K562 (cell line): ENCODE measurements around the gene SH3GLB2. TPM values are rescaled to one million over a fixed set of nuclear protein-coding genes. Genes with fewer than 3 reads are reported as not detected.
A peak's percentile ranks its signal among the peaks of the same experiment; 100 is the strongest.

Experiments
- ATAC-seq: fragments of 200-7000 bp; cut with Tn5 transposase; 3 replicates; pipeline ENCODE4 v1.9.1; 2020; ENCODE audit warnings: moderate library complexity
- BruUV-seq: library from RNA; stranded (reverse); fragments of 400-500 nt; replicated peaks from 2 replicates; lab custom pipeline; 2021; lab: Mats Ljungman, UMichigan
- CTCF ChIA-PET: fragments of 300-600 bp; formaldehyde crosslinking; extraction: SDS; loops from one replicate; lab custom pipeline; 2021; ENCODE audit warnings: low intra/inter-chr PET ratio; lab: Yijun Ruan, JAX
- POLR2A ChIA-PET: fragments of 300-600, 350-650 bp; sonication (Branson Sonifier 250); formaldehyde crosslinking; extraction: SDS; loops from one replicate; lab custom pipeline; 2021; ENCODE audit warnings: antibody characterized with exemption, inconsistent platforms; lab: Yijun Ruan, JAX
- DNase-seq, 4 experiments: peaks; one replicate each; pipeline versions ENCODE4 v3.0.0 to v3.0.0-alpha.2; 2011 to 2018; ENCODE audit warnings: low spot score in 3 of 4, mixed read lengths in 3 of 4; ENCODE audit errors: extremely low read depth in 1 of 4
- FAIRE-seq: peaks from 2 replicates; lab custom pipeline; 2011; peaks lifted over from hg19 to GRCh38; lab: Jason Lieb, UNC
- H2AFZ ChIP-seq: 2 replicates; pipeline ENCODE4 v1.6.0; 2011; ENCODE audit warnings: low read depth, low read length, control low read depth, inconsistent platforms
- H3K27ac ChIP-seq: fragments of 200-600 bp; 3 replicates; pipeline ENCODE4 v1.8.0; 2011; ENCODE audit warnings: low read depth, mild to moderate bottlenecking, control low read depth, inconsistent platforms, low read length, moderate library complexity, mixed read lengths; ENCODE audit errors: extremely low read depth
- H3K27me3 ChIP-seq, 2 experiments: fragments of 300-600 bp in 1 of 2; 2 replicates in 1 of 2; 3 replicates in 1 of 2; pipeline versions ENCODE4 v1.6.0 to v1.8.0; 2011; ENCODE audit warnings: inconsistent platforms in 2 of 2, low read length in 2 of 2, mild to moderate bottlenecking in 1 of 2, mixed read lengths in 1 of 2, moderate library complexity in 1 of 2; ENCODE audit not compliant: control insufficient read depth in 2 of 2, insufficient read depth in 2 of 2
- H3K36me3 ChIP-seq: fragments of 300-600 bp; 3 replicates; pipeline ENCODE4 v1.8.0; 2011; ENCODE audit warnings: mild to moderate bottlenecking, low read length, inconsistent platforms; ENCODE audit not compliant: control insufficient read depth, insufficient read depth
- H3K4me1 ChIP-seq, 2 experiments: fragments of 200-600 bp in 1 of 2; replicated peaks in 1 of 2; 2 replicates in 1 of 2; 3 replicates in 1 of 2; pipeline versions ENCODE4 v1.5.1 to v1.8.0; 2011; ENCODE audit warnings: inconsistent platforms in 2 of 2, low read length in 2 of 2, mild to moderate bottlenecking in 1 of 2, mixed read lengths in 1 of 2, moderate library complexity in 1 of 2; ENCODE audit not compliant: control insufficient read depth in 2 of 2, insufficient read depth in 2 of 2
- H3K4me2 ChIP-seq: 2 replicates; pipeline ENCODE4 v1.6.1; 2011; ENCODE audit warnings: low read length, control low read depth, inconsistent platforms, mixed read lengths; ENCODE audit not compliant: insufficient read depth
- H3K4me3 ChIP-seq: fragments of 200-600 bp; sonication (generic), shearing (Covaris generic); 2 replicates; pipeline ENCODE4 v1.5.1; 2016; ENCODE audit warnings: control low read depth, inconsistent platforms
- H3K79me2 ChIP-seq: fragments of 200-600 bp; 3 replicates; pipeline ENCODE4 v1.8.0; 2011; ENCODE audit warnings: low read length, inconsistent platforms; ENCODE audit not compliant: control insufficient read depth, insufficient read depth
- H3K9ac ChIP-seq, 2 experiments: 2 replicates each; pipeline versions ENCODE4 v1.6.0 to v1.6.1; 2011; ENCODE audit warnings: low read depth in 2 of 2, low read length in 2 of 2, control low read depth in 1 of 2, inconsistent platforms in 1 of 2, mild to moderate bottlenecking in 1 of 2, mixed read lengths in 1 of 2; ENCODE audit not compliant: insufficient read depth in 1 of 2
- H3K9me1 ChIP-seq: one replicate; pipeline ENCODE4 v1.6.0; 2011; ENCODE audit warnings: inconsistent platforms, mild to moderate bottlenecking, low read length, moderate library complexity; ENCODE audit not compliant: control insufficient read depth, insufficient read depth
- H3K9me3 ChIP-seq: replicated peaks from 2 replicates; pipeline ENCODE4 v1.5.1; 2011; ENCODE audit warnings: low read depth, low read length, inconsistent platforms; ENCODE audit not compliant: control insufficient read depth, insufficient read depth
- H4K20me1 ChIP-seq: replicated peaks from 2 replicates; pipeline ENCODE4 v1.6.1; 2011; ENCODE audit warnings: low read length, inconsistent platforms, mixed read lengths; ENCODE audit not compliant: control insufficient read depth, insufficient read depth
- CCAR2 ChIP-seq: fragments of 200-400 bp; formaldehyde crosslinking; IDR thresholded peaks from 2 replicates; pipeline ENCODE4 v1.6.1; 2017; ENCODE audit warnings: mild to moderate bottlenecking, low read depth, low read length
- E4F1 ChIP-seq: fragments of 250-450 bp; sonication (Bioruptor Pico); IDR thresholded peaks from 2 replicates; pipeline ENCODE4 v1.5.0; 2021; ENCODE audit warnings: mild to moderate bottlenecking, borderline replicate concordance
- ETV6 ChIP-seq, 3 experiments: fragments of 150-350 bp in 1 of 3; sonication (generic) in 1 of 3; formaldehyde crosslinking in 1 of 3; IDR thresholded peaks; 2 replicates each; pipeline versions ENCODE4 v1.6.1 to v1.8.0; 2014 to 2022; ENCODE audit warnings: borderline replicate concordance in 2 of 3, low read depth in 2 of 3, antibody characterized with exemption in 1 of 3, low read length in 1 of 3, mild to moderate bottlenecking in 1 of 3, missing genetic modification reagents in 1 of 3
- JUN ChIP-seq, 2 experiments: sonication (generic) in 1 of 2; formaldehyde crosslinking in 1 of 2; IDR thresholded peaks; 2 replicates each; pipeline versions ENCODE4 v1.6.1 to v1.8.0; 2012 to 2022; ENCODE audit warnings: borderline replicate concordance in 2 of 2, mild to moderate bottlenecking in 2 of 2, improper control_type of control experiment in 1 of 2, low read depth in 1 of 2, low read length in 1 of 2, missing genetic modification reagents in 1 of 2
- MTA1 ChIP-seq: fragments of 450-650 bp; IDR thresholded peaks from 2 replicates; pipeline ENCODE4 v1.6.1; 2017; ENCODE audit warnings: borderline replicate concordance
- POLR3G ChIP-seq: IDR thresholded peaks from 2 replicates; pipeline ENCODE4 v1.6.1; 2011; ENCODE audit not compliant: insufficient read length, insufficient replicate concordance; ENCODE audit errors: extremely low read depth
- PTRF ChIP-seq: fragments of 450-650 bp; IDR thresholded peaks from 2 replicates; pipeline ENCODE4 v1.6.1; 2016; ENCODE audit warnings: mild to moderate bottlenecking, missing genetic modification characterization, missing compliant biosample characterization
- TBP ChIP-seq: optimal IDR thresholded peaks from 2 replicates; pipeline ENCODE3; 2011; ENCODE audit warnings: low read depth, low read length, improper control_type of control experiment
- TGIF2 ChIP-seq: sonication (generic); formaldehyde crosslinking; IDR thresholded peaks from 2 replicates; pipeline ENCODE4 v1.8.1; 2022; ENCODE audit warnings: mild to moderate bottlenecking, missing genetic modification reagents, moderate library complexity
- UBTF ChIP-seq, 2 experiments: IDR thresholded peaks; 2 replicates each; pipeline ENCODE4 v1.6.1; 2012; ENCODE audit warnings: improper control_type of control experiment in 2 of 2, low read depth in 2 of 2, low read length in 2 of 2, borderline replicate concordance in 1 of 2
- ZNF76 ChIP-seq: fragments of 250-450 bp; sonication (Bioruptor Pico); IDR thresholded peaks from 2 replicates; pipeline ENCODE4 v1.4.0; 2020; ENCODE audit warnings: mild to moderate bottlenecking, moderate library complexity, borderline replicate concordance
- ZNF766 ChIP-seq: fragments of 200-800 bp; sonication (Bioruptor generic); conservative IDR thresholded peaks from 2 replicates; pipeline ENCODE4 v1.6.1; 2016; ENCODE audit warnings: missing genetic modification characterization, missing compliant biosample characterization
- WGBS: fragments of 100-300 bp; shearing (Covaris generic); methylation state at CpG from one replicate; pipeline ENCODE4 v1.1.6; 2016; ENCODE audit warnings: low coverage, mixed read lengths; ENCODE audit not compliant: insufficient coverage; ENCODE audit errors: missing lambda C conversion rate; 5-methylcytosine and 5-hydroxymethylcytosine counted together
- in situ Hi-C: fragments of 300-500 bp; cut with MboI; formaldehyde crosslinking; loops from 4 replicates; pipeline ENCODE4 v1.15.0; 2018; ENCODE audit warnings: inconsistent platforms, mixed read lengths
- intact Hi-C: fragments of 100-400 bp; cut with micrococcal nuclease; formaldehyde crosslinking; loops from 2 replicates; pipeline ENCODE4 v1.14.2; 2022
- polyA plus RNA-seq, 8 experiments: library from polyadenylated mRNA; depleted of rRNA in 4 of 8; stranded (reverse) in 5 of 8; unstranded in 3 of 8; fragments of >200 nt; fragmentation: Nextera tagmentation in 2 of 8; fragmentation: Illumina TruSeq in 1 of 8; extraction: Ambion mirVana in 2 of 8; extraction: Trizol in 1 of 8; gene quantifications; 2 replicates each; pipeline versions ENCODE4 v1.2.1 to v1.2.3, GENCODE V29; 2011 to 2014; ENCODE audit warnings: inconsistent platforms in 1 of 8, missing spikeins in 1 of 8
- total RNA-seq, 7 experiments: library from RNA; depleted of rRNA in 6 of 7; stranded (reverse); fragments of >200 nt in 6 of 7; fragmentation: Illumina TruSeq in 2 of 7; extraction: Trizol in 2 of 7; gene quantifications; 2 replicates each; pipeline versions ENCODE4 v1.2.1 to v1.2.3, GENCODE V29; 2011 to 2021; ENCODE audit warnings: low replicate concordance in 1 of 7
- TF ChIP-seq, protein P1 (sequence below): fragments of 250-450 bp; sonication (Bioruptor Pico); IDR thresholded peaks from 2 replicates; pipeline ENCODE4 v1.5.1; 2021; ENCODE audit warnings: mild to moderate bottlenecking

Gene SH3GLB2
- total and polyA plus RNA-seq, 9 of the 15 experiments (the other 6 are each of a cell fraction or from before 2014, with no cell fraction given): 0.20 to 118 (median 58.8) TPM

DNA sequence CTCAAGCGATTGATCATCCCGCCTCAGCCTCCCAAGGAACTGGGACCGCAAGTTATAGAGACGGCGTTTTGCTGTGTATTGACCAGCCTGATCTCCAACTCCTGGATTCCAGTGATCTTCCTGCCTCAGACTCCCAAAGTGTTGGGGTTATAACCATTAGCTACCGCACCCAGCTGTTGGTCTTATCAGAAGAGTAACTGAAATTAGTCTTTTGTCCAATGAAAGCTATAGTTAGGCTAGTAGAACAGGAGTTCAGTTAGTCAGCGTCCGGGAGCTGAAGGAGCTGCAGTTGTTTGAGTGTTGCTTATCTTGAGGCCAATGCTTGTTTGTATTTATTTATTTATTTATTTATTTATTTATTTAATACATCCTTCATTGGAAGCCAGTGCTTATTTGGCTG lies 5.1 kb upstream of the SH3GLB2 start:
- ChIA-PET POLR2A (interaction anchor here (0.8 kb wide), 1 partner anchor 422 kb away, joined by 3 read pairs; no protein-coding TSS in a partner anchor), CTCF (no interaction called here)
- peaks cover 1% of the 10 kb centered on the region for H3K9me1 ChIP-seq
- FAIRE-seq (peak; percentile 77), DNase-seq (peak in 3 of 4 experiments; percentile 12 to 69 (median 54)), ATAC-seq (no peak)
- 10% methylated on average over 8 of the region's 8 CpGs for WGBS
- in situ Hi-C loops (no loop called here), intact Hi-C loops (no loop called here)
- H2AFZ ChIP-seq: peak overlapping the region; percentile 96
- no peak overlapping the region for H3K4me3 ChIP-seq
- H3K9me3 ChIP-seq: no peaks in the 10 kb centered on the region
- H3K4me1 ChIP-seq: peaks cover 42 to 69% of the 10 kb centered on the region in 2 experiments
- no peaks in the 10 kb centered on the region for H3K36me3 ChIP-seq
- BruUV-seq: no TSS peak
- peak overlapping the region; percentile 72 for H3K27ac ChIP-seq
- H3K27me3 ChIP-seq: no peaks in the 10 kb centered on the region
- H3K9ac ChIP-seq: peak overlapping the region; percentile 3 to 36; a peak in 2 of 4 replicates
- no peaks in the 10 kb centered on the region; the same call in 1 of the 2 replicates for H4K20me1 ChIP-seq
- peak overlapping the region; percentile 71 for H3K4me2 ChIP-seq
- peaks cover 18% of the 10 kb centered on the region for H3K79me2 ChIP-seq
- TF ChIP-seq E4F1 (CRISPR knock-in tag) (no peak), ETV6 (IDR thresholded peaks at IDR 0.05; ENCODE audit: borderline replicate concordance in 1 of 2, low read depth in 2 of 2, low read length in 1 of 2) (no peak), ETV6 (CRISPR knock-in tag; IDR thresholded peaks at IDR 0.05; ENCODE audit: borderline replicate concordance) (no peak), MTA1 (no peak), PTRF (tag) (no peak), ZNF766 (CRISPR knock-in tag) (no peak; the same call in 1 of the 2 replicates), UBTF (IDR thresholded peaks at IDR 0.05; ENCODE audit: borderline replicate concordance in 1 of 2, low read depth in 2 of 2, low read length in 2 of 2) (no peak), JUN (IDR thresholded peaks at IDR 0.05; ENCODE audit: borderline replicate concordance, low read depth, low read length) (no peak), JUN (CRISPR knock-in tag; IDR thresholded peaks at IDR 0.05; ENCODE audit: borderline replicate concordance) (no peak), ZNF76 (CRISPR knock-in tag) (no peak), POLR3G (no peak), TBP (peak; percentile 40), TGIF2 (CRISPR knock-in tag) (no peak), CCAR2 (no peak)
- TF ChIP-seq, protein P1, sequence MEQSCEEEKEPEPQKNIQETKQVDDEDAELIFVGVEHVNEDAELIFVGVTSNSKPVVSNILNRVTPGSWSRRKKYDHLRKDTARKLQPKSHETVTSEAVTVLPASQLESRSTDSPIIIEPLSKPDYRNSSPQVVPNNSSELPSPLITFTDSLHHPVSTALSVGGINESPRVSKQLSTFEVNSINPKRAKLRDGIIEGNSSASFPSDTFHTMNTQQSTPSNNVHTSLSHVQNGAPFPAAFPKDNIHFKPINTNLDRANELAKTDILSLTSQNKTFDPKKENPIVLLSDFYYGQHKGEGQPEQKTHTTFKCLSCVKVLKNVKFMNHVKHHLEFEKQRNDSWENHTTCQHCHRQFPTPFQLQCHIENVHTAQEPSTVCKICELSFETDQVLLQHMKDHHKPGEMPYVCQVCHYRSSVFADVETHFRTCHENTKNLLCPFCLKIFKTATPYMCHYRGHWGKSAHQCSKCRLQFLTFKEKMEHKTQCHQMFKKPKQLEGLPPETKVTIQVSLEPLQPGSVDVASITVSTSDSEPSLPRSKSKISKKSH (CRISPR knock-in tag): no peak
